ENCODE measurements around the gene FBH1. TPM values are rescaled to one million over a fixed set of nuclear protein-coding genes. Genes with fewer than 3 reads are reported as not detected.
"Not testable (repeated sequence)": the region's sequence is repeated elsewhere in the genome, so short reads cannot be mapped to it uniquely, and the experiment has no call there.

Gene FBH1
- total RNA-seq, 1 experiment from 2014 or later, result 84.0 TPM

DNA sequence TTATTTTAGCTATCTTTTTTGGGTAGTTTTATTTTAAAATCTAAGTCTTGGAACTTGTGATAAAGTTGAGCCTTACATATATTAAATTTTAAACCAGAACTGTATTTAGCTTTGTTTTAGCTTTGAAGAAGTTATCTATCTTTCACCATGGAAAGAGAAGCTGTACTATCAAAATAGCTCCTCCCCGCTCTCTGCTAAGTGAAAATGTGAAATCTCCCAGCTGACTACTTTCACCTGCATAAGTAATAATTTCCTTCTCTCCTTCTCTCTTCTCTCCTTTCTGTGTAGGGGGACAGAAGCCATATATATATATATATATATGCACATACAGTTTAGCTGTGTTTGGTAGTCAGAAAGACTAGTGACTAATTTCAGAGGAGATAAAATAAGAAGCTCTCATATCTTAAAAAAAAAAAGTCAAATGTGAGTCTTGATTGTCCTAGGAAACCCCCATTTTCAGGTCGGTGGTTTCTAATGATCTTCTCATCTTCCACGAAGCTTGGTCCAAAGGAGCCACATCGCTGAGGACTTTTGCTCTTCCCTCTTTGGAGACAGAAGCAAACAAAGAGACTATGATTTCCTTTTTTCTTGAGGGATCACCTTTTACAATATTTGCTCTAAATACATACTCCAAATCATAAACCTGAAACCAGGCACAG is 46.2 kb upstream of the FBH1 start:
- TF ChIP-seq, protein P1, sequence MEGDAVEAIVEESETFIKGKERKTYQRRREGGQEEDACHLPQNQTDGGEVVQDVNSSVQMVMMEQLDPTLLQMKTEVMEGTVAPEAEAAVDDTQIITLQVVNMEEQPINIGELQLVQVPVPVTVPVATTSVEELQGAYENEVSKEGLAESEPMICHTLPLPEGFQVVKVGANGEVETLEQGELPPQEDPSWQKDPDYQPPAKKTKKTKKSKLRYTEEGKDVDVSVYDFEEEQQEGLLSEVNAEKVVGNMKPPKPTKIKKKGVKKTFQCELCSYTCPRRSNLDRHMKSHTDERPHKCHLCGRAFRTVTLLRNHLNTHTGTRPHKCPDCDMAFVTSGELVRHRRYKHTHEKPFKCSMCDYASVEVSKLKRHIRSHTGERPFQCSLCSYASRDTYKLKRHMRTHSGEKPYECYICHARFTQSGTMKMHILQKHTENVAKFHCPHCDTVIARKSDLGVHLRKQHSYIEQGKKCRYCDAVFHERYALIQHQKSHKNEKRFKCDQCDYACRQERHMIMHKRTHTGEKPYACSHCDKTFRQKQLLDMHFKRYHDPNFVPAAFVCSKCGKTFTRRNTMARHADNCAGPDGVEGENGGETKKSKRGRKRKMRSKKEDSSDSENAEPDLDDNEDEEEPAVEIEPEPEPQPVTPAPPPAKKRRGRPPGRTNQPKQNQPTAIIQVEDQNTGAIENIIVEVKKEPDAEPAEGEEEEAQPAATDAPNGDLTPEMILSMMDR (conservative IDR thresholded peaks at IDR 0.05; ENCODE audit: low read depth, low read length), result no peak
- ChIA-PET POLR2A (ENCODE audit: low non-redundant PET) (interaction anchor here (0.6 kb wide), 1 partner anchor 19 kb away, joined by 3 read pairs; no protein-coding TSS in a partner anchor), CTCF (no interaction called here)
- no peak overlapping the region for H3K27ac ChIP-seq (ENCODE audit: low read depth, low read length, poor library complexity, severe bottlenecking)
- BruUV-seq (replicated peaks), result no TSS peak
- no peaks in the 10 kb centered on the region for H3K27me3 ChIP-seq (replicated peaks; ENCODE audit: insufficient read depth, low read depth, low read length, poor library complexity)
- H3K4me3 ChIP-seq (ENCODE audit: low read depth, low read length, poor library complexity, severe bottlenecking), result no peak overlapping the region
- DNase-seq (ENCODE audit: low spot score), result no peak
- H3K36me3 ChIP-seq (ENCODE audit: insufficient read depth, low read length, poor library complexity, severe bottlenecking), result no peaks in the 10 kb centered on the region
- no peaks in the 10 kb centered on the region for H3K9me3 ChIP-seq (ENCODE audit: low read depth, low read length, poor library complexity, severe bottlenecking)
- intact Hi-C loops (cut with micrococcal nuclease; ENCODE audit: unreplicated experiment), result no loop called here
- H3K4me1 ChIP-seq (ENCODE audit: insufficient read depth, low read length, poor library complexity, severe bottlenecking), result no peaks in the 10 kb centered on the region

DNA sequence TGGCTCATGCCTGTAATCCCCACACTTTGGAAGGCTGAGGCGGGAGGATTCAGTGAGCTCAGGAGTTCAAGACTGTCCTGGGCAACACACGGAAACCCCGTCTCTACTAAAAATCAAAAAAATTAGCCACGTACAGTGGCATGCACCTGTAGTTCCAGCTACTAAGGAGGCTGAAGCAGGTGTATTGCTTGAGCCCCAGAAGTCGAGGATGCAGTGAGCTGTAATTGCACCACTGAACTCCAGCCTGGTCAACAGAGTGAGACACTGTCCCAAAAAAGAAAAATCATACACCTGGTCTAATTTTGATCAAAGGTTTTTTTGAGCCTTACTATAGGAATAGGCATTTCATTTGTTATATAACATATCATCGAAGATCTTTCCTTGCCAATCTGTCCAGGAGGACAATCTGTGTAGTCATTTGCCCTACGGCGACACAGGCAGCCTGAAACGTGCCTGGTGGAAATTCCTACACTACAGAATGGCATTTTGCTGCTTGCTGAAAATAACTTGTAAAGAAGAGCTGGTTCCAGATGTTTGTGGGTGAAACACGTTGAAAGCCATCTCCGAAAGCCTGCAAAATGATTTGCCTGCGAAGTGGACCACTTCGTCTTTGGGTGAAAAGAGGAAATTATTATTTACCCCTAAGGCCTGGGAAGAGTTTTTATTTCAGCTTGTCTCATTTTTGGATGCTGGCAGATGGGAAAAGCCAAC is 45.5 kb upstream of the FBH1 start:
- CTCF ChIA-PET, result no interaction called here
- Histone ChIP-seq H3K9me3 (ENCODE audit: low read depth, low read length, poor library complexity, severe bottlenecking) (no peaks in the 10 kb centered on the region), H3K27me3 (replicated peaks; ENCODE audit: insufficient read depth, low read depth, low read length, poor library complexity) (no peaks in the 10 kb centered on the region), H3K36me3 (ENCODE audit: insufficient read depth, low read length, poor library complexity, severe bottlenecking) (no peaks in the 10 kb centered on the region), H3K4me1 (ENCODE audit: insufficient read depth, low read length, poor library complexity, severe bottlenecking) (no peaks in the 10 kb centered on the region), H3K4me3 (ENCODE audit: low read depth, low read length, poor library complexity, severe bottlenecking) (no peak overlapping the region), H3K27ac (ENCODE audit: low read depth, low read length, poor library complexity, severe bottlenecking) (no peak overlapping the region)
- intact Hi-C loops (cut with micrococcal nuclease; ENCODE audit: unreplicated experiment), result no loop called here
- no TSS peak for BruUV-seq (replicated peaks)
- POLR2A ChIA-PET (ENCODE audit: low non-redundant PET), result no interaction called here
- TF ChIP-seq, protein P1 (conservative IDR thresholded peaks at IDR 0.05; ENCODE audit: low read depth, low read length), result no peak
- no peak for TF ChIP-seq EZH2 (IDR thresholded peaks at IDR 0.05; ENCODE audit: borderline replicate concordance, low read depth, low read length, poor library complexity, severe bottlenecking)
- no peak for DNase-seq (ENCODE audit: low spot score)

DNA sequence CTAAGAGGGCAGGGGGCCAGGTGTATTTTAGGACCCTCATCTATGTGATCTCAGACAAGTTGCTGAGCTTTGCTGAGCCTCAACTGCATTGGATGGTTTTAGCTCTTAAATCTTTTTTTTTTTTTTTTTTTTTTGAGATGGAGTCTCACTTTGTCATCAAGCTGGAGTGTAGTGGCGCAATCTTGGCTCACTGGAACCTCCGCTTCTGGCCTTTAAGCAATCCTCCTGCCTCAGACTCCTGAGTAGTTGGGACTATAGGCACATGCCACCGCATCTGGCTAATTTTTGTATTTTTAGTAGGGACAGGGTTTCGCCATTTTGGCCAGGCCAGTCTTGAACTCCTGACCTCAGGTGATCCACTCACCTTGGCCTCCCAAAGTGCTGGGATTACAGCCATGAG is 43.4 kb upstream of the FBH1 start:
- CTCF ChIA-PET, result interaction anchor here (0.6 kb wide), 1 partner anchor 31 kb away, joined by 10 read pairs; no protein-coding TSS in a partner anchor
- H3K9me3 ChIP-seq (ENCODE audit: low read depth, low read length, poor library complexity, severe bottlenecking); H3K27ac ChIP-seq (ENCODE audit: low read depth, low read length, poor library complexity, severe bottlenecking); H3K4me1 ChIP-seq (ENCODE audit: insufficient read depth, low read length, poor library complexity, severe bottlenecking); H3K27me3 ChIP-seq (replicated peaks; ENCODE audit: insufficient read depth, low read depth, low read length, poor library complexity); POLR2A ChIA-PET (ENCODE audit: low non-redundant PET); H3K4me3 ChIP-seq (ENCODE audit: low read depth, low read length, poor library complexity, severe bottlenecking); intact Hi-C loops (cut with micrococcal nuclease; ENCODE audit: unreplicated experiment); DNase-seq (ENCODE audit: low spot score); BruUV-seq (replicated peaks); H3K36me3 ChIP-seq (ENCODE audit: insufficient read depth, low read length, poor library complexity, severe bottlenecking): not testable (repeated sequence)

DNA sequence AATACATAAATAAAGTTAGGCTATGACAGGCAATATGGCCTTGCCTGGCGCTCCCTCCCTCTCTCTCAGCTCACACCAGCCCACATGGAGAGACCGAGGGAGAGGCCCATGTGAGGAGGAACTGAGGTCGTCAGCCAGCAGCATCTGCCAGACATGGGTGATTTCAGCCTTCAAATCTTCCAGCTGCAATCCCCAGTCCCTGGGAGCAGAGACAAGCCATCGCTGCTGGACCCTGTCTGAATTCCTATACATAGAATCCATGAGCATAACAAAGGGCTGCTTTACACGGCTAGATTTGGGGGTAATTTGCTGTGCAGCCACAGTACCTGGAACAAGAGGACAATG is 35.9 kb upstream of the FBH1 start:
- Histone ChIP-seq H3K27me3 (replicated peaks; ENCODE audit: insufficient read depth, low read depth, low read length, poor library complexity) (no peaks in the 10 kb centered on the region), H3K36me3 (ENCODE audit: insufficient read depth, low read length, poor library complexity, severe bottlenecking) (no peaks in the 10 kb centered on the region), H3K4me3 (ENCODE audit: low read depth, low read length, poor library complexity, severe bottlenecking) (no peak overlapping the region), H3K27ac (ENCODE audit: low read depth, low read length, poor library complexity, severe bottlenecking) (no peak overlapping the region), H3K4me1 (ENCODE audit: insufficient read depth, low read length, poor library complexity, severe bottlenecking) (no peaks in the 10 kb centered on the region), H3K9me3 (ENCODE audit: low read depth, low read length, poor library complexity, severe bottlenecking) (no peaks in the 10 kb centered on the region)
- ChIA-PET POLR2A (ENCODE audit: low non-redundant PET) (no interaction called here), CTCF (no interaction called here)
- DNase-seq (ENCODE audit: low spot score), result no peak
- no TSS peak for BruUV-seq (replicated peaks)
- intact Hi-C loops (cut with micrococcal nuclease; ENCODE audit: unreplicated experiment), result no loop called here
- TF ChIP-seq, protein P1 (conservative IDR thresholded peaks at IDR 0.05; ENCODE audit: low read depth, low read length), result no peak
- no peak for TF ChIP-seq EZH2 (IDR thresholded peaks at IDR 0.05; ENCODE audit: borderline replicate concordance, low read depth, low read length, poor library complexity, severe bottlenecking)
